Superior temporal gyrus (tissue), 1 donor: ENCODE measurements around the gene MSANTD3.
A peak's percentile ranks its signal among the peaks of the same experiment; 100 is the strongest.
"Not testable (repeated sequence)": the region's sequence is repeated elsewhere in the genome, so short reads cannot be mapped to it uniquely, and the experiment has no call there.

ENCODE experiments used
- DNase-seq: peaks from one replicate; pipeline ENCODE4 v3.0.0-alpha.2; 2016; ENCODE audit errors: extremely low spot score

Gene MSANTD3, protein sequence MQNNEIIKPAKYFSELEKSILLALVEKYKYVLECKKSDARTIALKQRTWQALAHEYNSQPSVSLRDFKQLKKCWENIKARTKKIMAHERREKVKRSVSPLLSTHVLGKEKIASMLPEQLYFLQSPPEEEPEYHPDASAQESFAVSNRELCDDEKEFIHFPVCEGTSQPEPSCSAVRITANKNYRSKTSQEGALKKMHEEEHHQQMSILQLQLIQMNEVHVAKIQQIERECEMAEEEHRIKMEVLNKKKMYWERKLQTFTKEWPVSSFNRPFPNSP

DNA sequence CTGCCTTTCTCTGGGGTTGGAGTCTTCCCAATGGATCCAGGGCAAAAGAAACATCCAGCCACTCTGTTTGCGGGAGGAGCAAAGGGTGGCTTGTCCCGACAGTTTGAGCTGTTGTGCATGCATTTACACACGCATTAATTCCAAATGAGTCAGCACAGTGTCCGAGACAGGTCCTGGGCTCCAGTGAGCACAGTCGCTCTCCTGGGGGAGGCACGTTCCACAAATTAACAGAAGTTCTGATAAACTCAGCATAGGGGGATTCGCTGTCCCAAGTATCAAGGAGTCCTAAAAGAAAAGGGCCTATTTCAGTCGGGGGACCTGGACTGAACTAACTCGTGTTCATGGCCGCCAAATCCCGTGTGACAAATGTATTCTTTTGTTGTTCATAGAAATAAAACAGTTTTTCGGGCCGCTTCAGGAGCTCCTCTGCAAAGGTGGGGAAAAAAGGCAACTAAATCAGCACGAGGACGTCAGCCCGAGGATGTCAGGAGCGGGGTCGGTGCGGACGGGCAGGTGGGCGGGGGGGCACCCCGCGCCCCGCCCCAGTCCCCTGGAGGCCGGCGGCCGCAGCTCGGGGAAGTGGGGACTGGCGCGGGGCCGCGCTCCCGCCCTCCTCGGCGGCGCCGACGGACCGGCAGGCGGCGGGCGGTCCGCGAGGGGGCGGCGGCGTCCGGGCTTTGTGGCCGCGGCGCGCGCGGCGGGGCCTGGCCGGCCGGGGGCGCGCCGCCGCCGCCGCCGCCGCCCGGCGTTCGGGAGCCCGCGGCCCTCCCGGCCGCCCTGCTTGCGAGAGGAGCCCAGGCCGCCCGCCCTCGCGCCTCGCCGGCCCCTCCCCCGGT lies at the start of gene MSANTD3:
MSANTD3 (plus strand) TSS at position 614 of the 836 bp plus-strand sequence. CDS start 14,796 bp downstream, outside the sequence.
- DNase-seq, result no peak

DNA sequence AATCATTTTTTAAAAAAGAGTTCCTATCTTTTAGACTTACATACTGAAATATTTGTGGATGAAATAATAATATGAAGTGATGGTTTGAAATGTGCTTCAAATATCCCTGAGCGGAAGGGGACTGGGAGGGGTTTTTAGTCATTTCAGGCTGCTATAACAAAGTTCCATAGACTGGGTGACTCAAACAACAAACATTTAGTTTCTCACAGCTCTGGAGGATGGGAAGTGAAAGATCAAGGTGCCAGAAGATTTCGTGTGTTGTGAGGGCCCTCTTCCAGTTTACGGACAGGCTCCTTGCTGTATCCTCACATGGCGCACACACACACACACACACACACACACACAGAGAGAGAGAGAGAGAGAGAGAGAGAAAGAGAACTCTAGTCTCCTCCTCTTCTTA lies 47.1 kb upstream of the MSANTD3 start:
- DNase-seq, result no peak

DNA sequence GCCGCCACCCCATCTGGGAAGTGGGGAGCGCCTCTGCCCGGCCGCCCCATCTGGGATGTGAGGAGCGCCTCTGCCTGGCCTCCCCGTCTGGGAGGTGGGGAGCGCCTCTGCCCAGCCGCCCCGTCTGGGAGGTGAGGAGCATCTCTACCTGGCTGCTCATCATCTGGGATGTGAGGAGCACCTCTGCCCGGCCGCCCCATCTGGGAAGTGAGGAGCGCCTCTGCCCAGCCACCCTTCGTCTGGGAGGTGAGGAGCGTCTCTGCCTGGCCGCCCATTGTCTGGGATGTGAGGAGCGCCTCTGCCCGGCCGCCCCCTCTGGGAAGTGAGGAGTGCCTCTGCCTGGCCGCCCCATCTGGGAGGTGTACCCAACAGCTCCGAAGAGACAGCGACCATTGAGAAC lies 34.0 kb upstream of the MSANTD3 start:
- not testable (repeated sequence) for DNase-seq

DNA sequence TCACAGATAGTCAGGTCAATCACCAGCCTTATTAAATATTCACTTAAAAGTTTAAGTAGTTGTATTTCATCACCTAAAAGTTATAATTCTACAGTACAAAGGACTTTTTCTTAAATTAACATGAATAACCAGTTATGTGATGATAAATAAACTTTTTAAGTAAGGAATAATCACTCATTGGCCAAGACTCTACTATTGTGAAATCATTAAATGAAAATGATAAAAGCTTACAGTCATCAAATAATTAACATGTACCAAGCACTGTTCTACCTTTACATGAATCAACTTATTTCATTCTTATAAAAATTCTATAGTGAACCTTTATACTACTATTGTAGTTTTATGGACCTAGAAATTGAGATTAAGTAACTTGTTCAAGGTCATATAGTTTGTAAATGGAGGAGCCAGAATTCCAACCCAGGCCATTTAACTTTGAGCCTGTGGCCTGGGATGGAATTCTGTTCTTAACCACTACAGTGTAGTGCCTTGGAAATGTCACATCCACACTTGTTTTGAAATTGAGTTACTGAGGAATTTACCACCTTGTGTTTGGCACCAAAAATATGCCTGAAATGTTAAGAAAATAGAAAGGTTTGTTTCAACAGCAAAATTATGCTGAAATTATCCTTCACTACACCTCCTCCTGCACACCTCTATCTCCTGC lies 32.8 kb upstream of the MSANTD3 start:
- DNase-seq, result no peak

DNA sequence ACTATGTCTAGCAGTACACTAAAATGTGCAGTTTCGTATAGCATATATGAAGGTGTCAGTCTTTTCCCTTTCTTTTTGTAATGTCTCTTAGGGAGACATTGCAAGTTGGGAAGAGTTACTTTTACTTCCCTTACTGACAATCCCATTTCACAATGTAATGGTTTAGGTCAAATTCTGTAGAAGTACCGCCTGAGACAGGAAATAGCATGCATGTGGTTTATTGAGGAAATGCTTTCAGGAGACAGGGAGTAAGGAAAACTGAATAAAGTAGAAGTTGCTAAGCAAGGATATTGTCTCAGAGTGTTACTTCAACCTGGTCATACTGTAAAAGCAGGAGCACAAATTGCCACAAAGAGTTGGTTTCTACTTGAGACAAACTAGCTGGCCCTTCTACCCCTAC lies 32.1 kb upstream of the MSANTD3 start:
- no peak for DNase-seq

DNA sequence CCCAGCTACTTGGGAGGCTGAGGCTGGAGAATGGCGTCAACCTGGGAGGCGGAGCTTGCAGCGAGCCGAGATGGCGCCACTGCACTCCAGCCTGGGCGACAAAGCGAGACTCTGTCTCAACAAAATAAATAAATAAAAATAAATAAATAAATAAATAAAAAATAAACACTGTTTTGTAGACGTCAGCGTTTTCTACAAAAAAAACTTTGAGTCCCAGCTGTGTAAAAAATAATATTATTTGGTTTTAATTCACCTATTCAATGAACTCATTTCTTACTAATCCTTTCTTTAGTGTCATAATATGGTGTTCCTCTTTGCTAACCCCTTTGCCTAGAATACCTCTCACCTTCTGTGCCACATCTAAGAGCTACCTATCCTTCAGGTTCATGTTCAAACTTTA lies 30.2 kb upstream of the MSANTD3 start:
- no peak for DNase-seq

DNA sequence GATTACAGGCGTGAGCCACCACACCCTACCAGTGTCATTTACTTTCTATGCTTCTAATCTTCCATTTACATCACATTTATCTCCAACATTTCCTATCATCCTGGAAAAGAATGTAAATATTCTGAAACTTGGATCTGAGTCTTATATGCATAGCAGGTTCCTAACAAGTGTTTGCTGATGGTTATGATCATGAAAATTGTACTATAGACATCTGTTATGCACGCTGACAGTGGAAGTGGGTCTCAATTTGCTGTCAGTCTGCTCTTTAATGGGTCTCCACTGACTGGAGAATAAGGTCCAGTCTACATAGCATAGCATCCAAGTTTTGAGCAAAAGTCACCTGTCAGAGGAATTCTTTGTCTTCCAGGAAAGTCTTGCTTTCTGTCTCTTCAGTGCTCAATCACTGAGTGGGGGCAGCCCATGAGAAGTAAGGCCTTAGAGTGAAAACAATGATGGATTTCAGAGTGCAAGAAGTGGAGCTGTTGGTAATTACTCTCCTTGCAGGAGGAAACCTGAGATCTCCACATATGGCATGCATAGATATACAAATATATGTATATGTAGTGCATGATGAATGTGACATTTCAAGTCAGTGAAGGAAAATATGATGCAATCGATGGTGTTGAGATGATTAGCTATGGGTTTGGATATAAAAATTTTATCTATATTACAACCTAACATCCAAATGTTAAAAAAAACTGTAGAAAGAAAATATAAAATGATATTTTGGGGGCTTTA lies 29.2 kb upstream of the MSANTD3 start:
- DNase-seq, result no peak

DNA sequence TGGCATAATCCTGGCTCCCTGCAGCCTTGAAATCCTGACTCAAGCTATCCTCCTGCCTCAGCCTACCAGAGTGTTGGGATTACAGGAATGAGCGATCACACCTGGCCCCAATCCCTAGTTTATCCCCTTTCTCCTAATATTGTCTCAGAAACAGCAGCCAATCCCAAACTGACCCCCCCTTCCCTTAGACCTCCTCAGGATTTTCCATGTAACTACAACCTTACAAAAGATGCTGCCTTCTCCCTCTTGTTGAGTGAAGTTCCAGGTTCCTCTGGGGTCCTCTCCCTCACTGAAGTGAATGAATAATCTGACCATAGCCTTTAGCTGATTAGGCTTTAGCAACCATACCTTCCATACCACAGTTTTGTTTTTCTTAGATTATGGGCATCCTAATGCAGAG lies 25.9 kb upstream of the MSANTD3 start:
- DNase-seq, result no peak

DNA sequence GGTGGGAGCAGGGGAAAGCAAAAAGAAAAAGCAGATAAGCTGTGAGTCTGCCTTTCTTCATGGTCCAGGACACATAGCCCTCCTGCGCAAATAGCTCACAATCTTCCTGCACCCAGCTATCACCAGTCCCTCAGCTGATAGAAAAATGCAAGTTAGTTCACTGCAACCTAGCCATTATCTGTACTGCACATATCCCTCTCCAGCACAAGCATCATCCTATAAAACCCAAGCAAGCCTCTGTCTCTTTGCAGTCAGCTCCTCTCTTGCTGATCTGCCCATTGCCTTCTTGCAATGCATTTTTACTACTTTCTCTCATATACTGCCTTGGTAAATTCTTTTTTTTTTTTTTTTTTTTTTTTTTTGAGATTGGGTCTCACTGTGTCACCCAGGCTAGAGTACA lies 20.0 kb upstream of the MSANTD3 start:
- no peak for DNase-seq

DNA sequence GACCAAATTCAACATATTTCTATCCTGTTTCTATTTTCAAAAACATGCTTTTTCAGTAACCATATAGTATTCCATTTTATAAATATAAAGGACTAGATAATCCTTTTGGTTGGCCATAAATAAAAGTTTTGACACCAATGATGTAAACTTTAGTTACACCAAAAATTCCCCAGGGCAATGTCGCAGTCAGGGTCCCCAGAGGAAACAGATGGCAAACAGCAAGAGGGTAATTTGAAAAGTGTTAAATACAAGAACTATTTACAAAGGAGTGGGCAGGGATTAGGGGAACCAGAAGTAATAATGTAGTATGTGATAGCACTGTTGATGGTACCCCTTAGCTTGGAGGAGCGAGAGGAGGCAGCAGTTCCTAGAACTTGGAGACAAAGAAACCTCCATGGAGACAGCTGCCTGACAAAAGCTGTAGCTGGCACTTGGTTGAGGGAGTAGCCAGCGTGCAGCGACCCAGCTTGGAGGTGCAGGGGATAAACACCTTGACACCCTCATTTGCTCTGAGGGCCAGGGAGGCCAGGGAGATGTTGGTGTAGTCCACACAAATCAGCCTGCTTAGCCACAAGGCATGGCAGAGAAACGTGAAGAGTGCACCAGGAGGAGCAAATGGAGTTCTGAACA lies 18.3 kb upstream of the MSANTD3 start:
- no peak for DNase-seq

DNA sequence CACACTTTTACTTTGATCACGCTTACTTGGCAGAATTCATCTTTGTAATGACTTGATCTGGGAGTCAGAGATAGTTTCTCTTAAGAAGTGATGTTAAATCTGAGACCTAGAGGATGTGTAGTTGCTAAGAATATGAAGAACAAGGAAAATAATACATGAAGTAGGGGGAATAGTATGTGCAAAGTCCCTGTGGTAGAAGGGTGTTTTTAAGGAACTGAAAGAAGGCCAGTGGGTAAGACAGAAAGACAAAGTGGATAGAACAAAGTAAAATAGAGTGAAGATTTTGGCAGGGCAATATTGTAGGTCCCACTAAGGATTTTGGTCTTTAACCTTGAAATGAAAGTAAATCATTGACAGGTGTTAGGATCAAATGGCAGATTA lies 17.8 kb upstream of the MSANTD3 start:
- DNase-seq, result no peak

DNA sequence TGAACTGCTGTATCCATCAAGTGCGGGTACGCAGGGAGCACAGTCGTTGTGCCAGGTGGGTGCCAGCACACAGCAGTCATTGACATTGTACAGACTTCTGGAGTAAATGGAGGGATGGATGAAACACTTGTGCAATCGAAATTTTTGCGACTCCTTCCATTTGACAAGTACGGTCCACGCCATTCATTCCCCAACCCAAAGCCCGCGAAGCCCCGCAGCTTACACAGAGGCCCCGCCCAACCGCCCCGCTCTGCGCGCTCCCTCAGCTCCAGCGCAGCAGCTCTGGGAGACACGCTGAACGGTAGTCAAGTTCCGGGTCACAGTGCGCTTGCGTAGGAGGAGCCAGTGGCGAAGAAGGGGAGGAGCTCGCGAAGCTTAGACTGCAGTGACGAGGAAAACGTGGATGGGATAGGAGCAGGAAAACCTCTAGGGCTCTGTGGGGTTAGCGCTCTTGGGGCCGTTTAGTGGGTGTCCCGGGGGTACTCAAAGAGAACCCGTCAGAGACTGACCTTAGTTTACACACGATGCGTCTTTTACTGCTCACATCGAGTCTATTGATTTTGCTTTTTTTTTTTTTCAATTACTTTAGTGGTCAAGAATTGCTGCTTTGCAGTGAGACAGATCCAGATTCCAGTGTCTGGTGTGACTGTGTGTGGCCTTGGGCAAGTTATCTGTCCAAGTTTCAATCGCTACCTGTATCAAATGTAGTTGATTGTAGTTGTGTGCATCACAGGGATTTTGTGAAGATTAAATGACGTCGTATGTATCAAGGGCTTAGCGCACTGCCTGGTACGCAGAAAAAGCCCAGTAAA lies 15.3 kb upstream of the MSANTD3 start:
- peak; percentile 98 for DNase-seq

DNA sequence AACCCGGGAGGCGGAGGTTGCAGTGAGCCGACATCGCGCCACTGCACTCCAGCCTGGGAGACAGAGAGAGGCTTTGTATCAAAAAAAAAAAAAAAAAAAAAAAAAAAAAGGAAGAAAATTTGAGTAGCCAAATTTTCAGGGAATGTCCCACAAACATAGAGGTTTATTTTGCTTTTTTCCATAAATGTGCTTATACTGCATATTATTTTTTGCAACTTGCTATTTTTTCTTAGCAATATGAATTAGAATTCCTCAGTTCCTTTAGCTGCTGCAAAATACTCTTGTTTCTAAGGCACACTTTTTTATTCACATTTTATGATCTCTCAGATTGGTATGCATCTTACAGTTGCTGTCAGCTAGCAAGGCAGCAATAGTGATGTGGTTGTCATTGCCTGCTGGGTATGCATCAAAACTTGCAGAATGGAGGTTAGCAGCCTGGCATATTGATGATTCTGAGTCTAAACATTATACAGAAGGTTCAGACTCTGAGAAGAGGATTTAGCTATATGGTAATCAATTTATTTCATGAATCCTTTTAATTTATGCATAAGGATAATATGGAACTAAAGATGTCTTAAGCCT lies 13.0 kb upstream of the MSANTD3 start:
- no peak for DNase-seq

DNA sequence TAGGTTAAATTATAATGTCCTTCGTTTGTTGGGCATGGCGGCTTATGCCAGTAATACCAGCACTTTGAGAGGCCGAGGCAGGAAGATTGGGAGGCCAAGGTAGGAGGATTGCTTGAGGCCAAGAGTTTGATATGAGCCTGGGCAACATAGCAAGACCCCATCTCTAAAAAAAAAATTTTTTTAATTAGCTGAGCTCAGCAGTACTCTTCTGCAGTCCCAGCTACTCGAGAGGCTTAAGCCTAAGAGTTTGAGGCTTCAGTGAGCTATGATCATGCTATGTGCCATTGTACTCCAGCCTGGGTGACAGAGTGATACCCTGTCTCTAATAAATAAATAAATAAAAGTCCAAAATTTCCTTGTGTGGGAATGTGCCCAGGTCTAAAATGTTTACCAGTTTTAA lies 9.1 kb upstream of the MSANTD3 start:
- no peak for DNase-seq

DNA sequence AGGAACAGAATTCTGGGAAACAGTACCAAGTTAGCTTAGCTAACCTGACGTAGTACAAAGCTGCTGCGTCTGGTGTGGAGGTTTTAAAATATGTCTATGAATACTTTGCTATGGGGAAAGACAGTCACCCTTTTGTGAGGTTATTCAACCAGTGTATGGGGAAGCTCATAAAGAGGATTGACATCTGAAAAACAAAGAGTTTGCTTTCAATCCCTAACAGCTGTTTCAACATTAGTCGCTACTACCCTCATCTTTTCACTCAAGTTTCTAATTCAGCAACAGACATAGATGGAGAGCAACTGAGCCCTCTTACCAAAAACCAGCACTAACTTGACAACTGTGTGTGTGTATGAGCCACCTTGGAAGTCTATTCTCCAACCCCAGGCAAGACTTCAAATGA lies 7.8 kb upstream of the MSANTD3 start:
- DNase-seq, result no peak

DNA sequence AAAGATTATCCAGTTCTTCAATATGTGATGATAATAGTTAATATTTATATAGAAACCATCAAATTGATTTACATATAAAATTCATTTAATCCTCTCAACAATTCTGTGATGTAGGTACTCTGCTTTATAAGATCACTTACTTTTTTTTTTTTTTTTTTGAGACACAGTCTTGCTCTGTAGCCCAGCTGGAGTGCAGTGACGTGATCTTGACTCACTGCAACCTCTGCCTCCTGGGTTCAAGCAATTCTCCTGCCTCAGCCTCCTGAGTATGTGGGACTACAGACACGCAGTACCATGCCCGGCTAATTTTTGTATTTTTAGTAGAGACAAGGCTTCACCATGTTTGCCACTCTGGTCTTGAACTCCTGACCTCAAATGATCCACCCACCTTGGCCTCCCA lies 5.8 kb upstream of the MSANTD3 start:
- DNase-seq, result not testable (repeated sequence)

DNA sequence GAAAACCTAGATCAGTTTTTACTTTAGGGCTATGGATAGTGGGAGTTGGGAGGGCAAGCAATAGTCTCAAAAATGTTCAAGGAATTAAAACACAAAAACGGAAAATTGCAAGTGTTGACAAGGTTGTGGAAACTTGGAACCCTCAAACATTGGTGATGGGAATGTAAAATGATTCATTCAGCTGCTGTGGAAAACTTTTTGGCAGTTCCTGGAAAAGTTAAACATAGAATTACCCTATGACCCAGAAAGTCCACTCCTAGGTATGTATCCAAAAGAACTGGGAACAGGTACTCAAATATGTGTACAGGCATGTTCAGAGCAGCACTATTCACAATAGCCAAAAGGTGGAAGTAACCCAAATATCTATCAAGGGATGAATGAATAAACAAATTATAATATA lies 1.2 kb upstream of the MSANTD3 start:
- no peak for DNase-seq

DNA sequence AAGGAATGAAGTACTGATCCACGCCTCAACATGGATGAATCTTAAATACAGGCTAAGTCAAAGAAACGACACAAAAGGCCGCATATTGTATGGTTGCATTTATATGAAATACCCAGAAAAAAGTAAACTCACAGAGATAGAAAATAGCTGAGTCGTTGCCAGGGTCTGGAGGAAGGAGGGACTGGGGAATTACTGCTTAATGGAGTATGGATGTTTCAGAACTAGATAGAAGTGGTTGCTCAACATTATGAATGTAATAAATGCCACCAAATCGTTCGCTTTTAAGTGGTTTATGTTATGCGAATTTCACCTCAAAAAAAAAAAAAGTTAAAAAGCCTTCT lies 784 bp upstream of the MSANTD3 start:
- no peak for DNase-seq

DNA sequence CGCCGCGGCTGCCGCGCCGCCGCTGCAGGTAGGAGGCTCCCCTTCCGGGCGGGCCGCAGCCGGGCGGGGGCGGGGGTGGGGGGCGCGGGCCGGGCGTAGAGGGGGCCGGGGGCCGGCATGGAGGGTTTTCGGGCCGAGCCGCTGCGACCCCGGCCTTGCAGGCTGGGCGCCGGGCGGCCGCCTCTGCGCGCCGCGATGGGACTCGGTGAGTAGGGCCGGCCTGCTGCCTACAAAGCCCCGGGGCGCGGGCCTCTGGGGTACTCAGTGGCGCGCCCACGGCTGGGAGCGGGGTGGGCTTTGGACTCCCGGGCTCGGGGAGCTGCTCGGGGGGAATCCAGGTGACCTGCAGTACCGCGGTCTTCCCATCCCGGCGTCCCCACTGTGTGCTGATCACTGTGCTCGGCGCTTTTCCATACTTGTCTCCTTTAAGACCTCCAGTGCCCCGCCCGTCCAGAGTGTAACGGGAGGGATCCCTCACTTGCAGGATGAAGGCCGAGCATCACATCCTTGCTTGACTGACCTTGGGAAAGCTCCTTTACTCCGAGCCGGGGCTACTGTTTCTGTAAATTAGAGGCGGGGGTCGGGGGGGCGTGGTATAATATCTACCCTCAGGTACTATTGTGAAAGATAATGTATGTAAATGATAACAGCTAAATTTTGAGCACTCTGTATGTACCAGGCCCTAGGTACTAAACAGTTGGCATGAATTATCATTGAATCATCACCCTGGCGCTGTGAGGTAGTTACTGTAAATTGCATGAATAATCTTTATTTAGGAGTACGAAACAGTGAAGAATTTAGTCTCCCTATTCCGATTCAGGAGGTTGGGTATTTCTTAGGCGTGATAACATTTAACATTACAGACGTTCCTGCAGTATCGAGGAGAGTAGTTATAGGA lies 672 bp downstream of the MSANTD3 start:
- peak; percentile 61 for DNase-seq
